Thoracic aorta (tissue), 2 donors: ENCODE data around the gene CTNNA3. TPM values are rescaled to one million over a fixed set of nuclear protein-coding genes. Genes with fewer than 3 reads are reported as not detected.

Experiments
- ATAC-seq: fragments of 150-250 bp; one replicate; pipeline ENCODE4 v1.8.0; 2017; ENCODE audit warnings: low read depth; ENCODE audit not compliant: insufficient number of reproducible peaks, low FRiP score
- DNase-seq: peaks from one replicate; pipeline ENCODE4 v3.0.0-alpha.2; 2020; ENCODE audit warnings: low spot score
- H3K27ac ChIP-seq, 2 donors: fragments of 200-600 bp; sonication (generic); 1 replicate in 1 of 2; 2 replicates in 1 of 2; pipeline ENCODE4 v1.5.1; 2016; ENCODE audit warnings: mild to moderate bottlenecking in 2 of 2, moderate library complexity in 2 of 2
- H3K27me3 ChIP-seq: fragments of 200-600 bp; sonication (generic); replicated peaks from 2 replicates; pipeline ENCODE4 v1.6.0; 2016; ENCODE audit warnings: mild to moderate bottlenecking; ENCODE audit not compliant: insufficient read depth
- H3K36me3 ChIP-seq: fragments of 200-600 bp; sonication (generic); one replicate; pipeline ENCODE4 v1.5.1; 2016
- H3K4me1 ChIP-seq, 2 donors: fragments of 200-600 bp; sonication (generic); 1 replicate in 1 of 2; 2 replicates in 1 of 2; pipeline versions ENCODE4 v1.5.1 to v1.6.0; 2016; ENCODE audit warnings: low read depth in 2 of 2, mild to moderate bottlenecking in 1 of 2; ENCODE audit not compliant: control insufficient read depth in 1 of 2
- H3K4me3 ChIP-seq: fragments of 200-600 bp; sonication (generic); 2 replicates; pipeline ENCODE4 v1.5.1; 2016; ENCODE audit warnings: mild to moderate bottlenecking
- H3K9me3 ChIP-seq: fragments of 200-600 bp; sonication (generic); 2 replicates; pipeline ENCODE4 v1.5.1; 2016
- total RNA-seq, 2 donors: library from RNA; depleted of rRNA; stranded (reverse); fragments of >200 nt; gene quantifications; one replicate each; pipeline versions ENCODE4 v1.1.0 to v1.2.3, GENCODE V29; 2016
- TF ChIP-seq, protein P1 (sequence below): fragments of 200-600 bp; sonication (generic); IDR thresholded peaks from one replicate; pipeline ENCODE4 v1.5.1; 2019; ENCODE audit warnings: antibody characterized with exemption

Gene CTNNA3
- total RNA-seq, 2 donors from 2014 or later, result 0.95 to 1.2 TPM

DNA sequence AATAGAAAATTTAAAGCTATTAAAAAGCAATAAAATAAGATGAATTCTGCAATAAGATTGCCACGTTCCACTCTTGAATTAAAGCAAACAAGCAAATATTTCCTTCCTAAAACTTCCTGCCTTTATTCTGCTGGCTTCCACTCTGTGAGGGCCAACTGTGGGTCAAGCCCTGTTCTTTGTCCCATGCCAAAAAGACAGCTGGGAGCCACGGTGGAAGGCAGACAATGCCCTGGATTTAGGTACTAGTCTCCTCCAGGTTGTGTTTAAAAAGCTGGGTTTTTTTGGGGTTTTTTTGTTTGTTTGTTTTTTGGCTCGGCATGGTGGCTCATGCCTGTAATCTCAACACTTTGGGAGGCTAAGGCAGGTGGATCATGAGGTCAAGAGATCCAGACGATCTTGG lies 731.0 kb downstream of the CTNNA3 start:
- no peak for DNase-seq
- no peak for ATAC-seq
- no peak overlapping the region for H3K27ac ChIP-seq
- H3K27me3 ChIP-seq, result no peaks in the 10 kb centered on the region
- no peak overlapping the region for H3K4me3 ChIP-seq
- TF ChIP-seq, protein P1, sequence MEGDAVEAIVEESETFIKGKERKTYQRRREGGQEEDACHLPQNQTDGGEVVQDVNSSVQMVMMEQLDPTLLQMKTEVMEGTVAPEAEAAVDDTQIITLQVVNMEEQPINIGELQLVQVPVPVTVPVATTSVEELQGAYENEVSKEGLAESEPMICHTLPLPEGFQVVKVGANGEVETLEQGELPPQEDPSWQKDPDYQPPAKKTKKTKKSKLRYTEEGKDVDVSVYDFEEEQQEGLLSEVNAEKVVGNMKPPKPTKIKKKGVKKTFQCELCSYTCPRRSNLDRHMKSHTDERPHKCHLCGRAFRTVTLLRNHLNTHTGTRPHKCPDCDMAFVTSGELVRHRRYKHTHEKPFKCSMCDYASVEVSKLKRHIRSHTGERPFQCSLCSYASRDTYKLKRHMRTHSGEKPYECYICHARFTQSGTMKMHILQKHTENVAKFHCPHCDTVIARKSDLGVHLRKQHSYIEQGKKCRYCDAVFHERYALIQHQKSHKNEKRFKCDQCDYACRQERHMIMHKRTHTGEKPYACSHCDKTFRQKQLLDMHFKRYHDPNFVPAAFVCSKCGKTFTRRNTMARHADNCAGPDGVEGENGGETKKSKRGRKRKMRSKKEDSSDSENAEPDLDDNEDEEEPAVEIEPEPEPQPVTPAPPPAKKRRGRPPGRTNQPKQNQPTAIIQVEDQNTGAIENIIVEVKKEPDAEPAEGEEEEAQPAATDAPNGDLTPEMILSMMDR, result no peak
- no peaks in the 10 kb centered on the region for H3K4me1 ChIP-seq
- no peaks in the 10 kb centered on the region for H3K9me3 ChIP-seq
- H3K36me3 ChIP-seq, result no peaks in the 10 kb centered on the region

DNA sequence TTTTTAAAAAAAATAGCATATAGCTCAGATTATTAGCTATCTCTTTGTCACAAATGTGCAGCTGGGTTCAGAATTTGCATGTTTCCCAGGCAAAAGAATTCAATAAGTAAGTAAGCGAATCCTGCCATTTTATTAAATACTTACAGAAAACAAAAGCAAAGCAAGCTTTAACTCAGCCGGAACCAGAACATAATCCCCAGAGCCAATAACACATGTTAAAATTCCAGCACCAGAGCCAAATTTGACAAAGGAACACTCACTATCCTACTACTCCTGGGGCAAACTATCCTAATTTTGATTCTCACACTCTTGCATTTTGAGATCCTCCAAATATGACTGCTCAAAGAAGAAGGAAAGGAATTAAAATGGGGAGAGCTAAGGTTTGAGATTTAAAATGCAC lies 737.5 kb downstream of the CTNNA3 start:
- no peak for ATAC-seq
- H3K4me1 ChIP-seq, result no peaks in the 10 kb centered on the region
- H3K27me3 ChIP-seq, result no peaks in the 10 kb centered on the region
- H3K36me3 ChIP-seq, result no peaks in the 10 kb centered on the region
- no peak overlapping the region for H3K27ac ChIP-seq
- TF ChIP-seq, protein P1, result no peak
- H3K4me3 ChIP-seq, result no peak overlapping the region
- no peak for DNase-seq
- no peaks in the 10 kb centered on the region for H3K9me3 ChIP-seq

DNA sequence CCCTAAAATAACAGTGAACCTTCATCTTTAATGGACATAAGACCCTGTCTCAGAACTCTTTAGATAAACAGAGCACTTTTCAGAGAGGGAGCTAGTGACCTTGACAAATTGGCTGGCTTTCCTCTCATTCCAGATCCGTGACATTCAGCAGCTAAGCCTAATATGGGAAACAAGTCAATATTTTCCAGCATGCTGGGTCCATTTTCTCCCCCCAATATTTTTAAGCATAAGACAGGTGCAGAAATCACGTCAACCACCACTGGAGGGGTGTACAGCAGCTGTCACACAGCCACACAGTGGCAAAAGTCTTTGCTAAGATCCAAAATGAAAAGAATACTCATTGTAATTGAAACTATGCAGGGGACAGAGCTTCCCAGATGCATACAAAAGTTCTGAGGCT lies 744.1 kb downstream of the CTNNA3 start:
- Histone ChIP-seq H3K9me3 (no peaks in the 10 kb centered on the region), H3K4me1 (no peaks in the 10 kb centered on the region), H3K4me3 (no peak overlapping the region), H3K27me3 (no peaks in the 10 kb centered on the region), H3K36me3 (no peaks in the 10 kb centered on the region), H3K27ac (no peak overlapping the region)
- ATAC-seq (no peak), DNase-seq (no peak)
- TF ChIP-seq, protein P1, result no peak

DNA sequence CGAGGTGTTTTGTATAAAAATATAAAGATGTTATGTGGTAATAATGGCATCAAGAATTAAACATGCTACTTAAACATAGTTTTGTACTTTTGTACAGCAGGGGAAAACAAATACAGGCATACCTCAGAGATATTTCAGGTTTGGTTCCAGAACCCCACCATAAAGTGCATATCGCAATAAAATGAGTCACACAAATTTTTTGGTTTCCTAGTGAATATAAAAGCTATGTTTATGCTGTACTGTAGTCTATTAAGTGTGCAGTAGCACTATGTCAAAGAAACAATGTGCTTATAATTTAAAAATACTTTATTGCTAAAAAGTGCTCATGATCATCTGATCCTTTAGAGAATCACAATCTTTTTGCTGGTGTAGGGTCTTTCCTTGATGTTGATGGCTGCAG lies 752.4 kb downstream of the CTNNA3 start:
- no peak for DNase-seq
- ATAC-seq, result no peak
- H3K4me3 ChIP-seq, result no peak overlapping the region
- no peaks in the 10 kb centered on the region for H3K9me3 ChIP-seq
- H3K27ac ChIP-seq, result no peak overlapping the region
- H3K27me3 ChIP-seq, result no peaks in the 10 kb centered on the region
- H3K36me3 ChIP-seq, result no peaks in the 10 kb centered on the region
- no peaks in the 10 kb centered on the region for H3K4me1 ChIP-seq
- TF ChIP-seq, protein P1, result no peak

DNA sequence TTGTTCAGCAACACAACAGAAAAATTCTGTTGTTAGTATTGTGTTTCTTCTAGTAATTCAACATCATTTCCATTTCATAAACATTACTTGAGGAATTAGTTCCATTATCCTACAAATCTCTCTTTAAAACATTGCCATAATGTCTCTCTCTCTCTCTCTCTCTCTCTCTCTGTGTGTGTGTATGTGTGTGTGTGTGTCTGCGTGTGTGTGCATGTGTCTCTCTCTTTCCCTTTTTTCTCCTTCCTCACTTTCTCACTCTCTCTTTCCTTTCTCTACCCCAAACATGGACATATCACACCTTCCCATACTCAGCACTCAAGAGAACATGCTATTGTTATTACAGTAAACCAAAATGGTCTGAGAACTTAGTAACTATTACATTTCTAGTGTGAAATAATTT lies 753.6 kb downstream of the CTNNA3 start:
- DNase-seq (no peak), ATAC-seq (no peak)
- Histone ChIP-seq H3K36me3 (no peaks in the 10 kb centered on the region), H3K27me3 (no peaks in the 10 kb centered on the region), H3K9me3 (no peaks in the 10 kb centered on the region), H3K4me3 (no peak overlapping the region), H3K4me1 (no peaks in the 10 kb centered on the region), H3K27ac (no peak overlapping the region)
- TF ChIP-seq, protein P1, result no peak
